Measurements from ENCODE around the gene CCDC110. TPM values are rescaled to one million over a fixed set of nuclear protein-coding genes. Genes with fewer than 3 reads are reported as not detected.

CCDC110 gene
- total and polyA plus RNA-seq, 9 of the 15 experiments (the other 6 are each of a cell fraction or from before 2014, with no cell fraction given): 0.04 to 0.35 (median 0.07) TPM; not detected in 4

DNA sequence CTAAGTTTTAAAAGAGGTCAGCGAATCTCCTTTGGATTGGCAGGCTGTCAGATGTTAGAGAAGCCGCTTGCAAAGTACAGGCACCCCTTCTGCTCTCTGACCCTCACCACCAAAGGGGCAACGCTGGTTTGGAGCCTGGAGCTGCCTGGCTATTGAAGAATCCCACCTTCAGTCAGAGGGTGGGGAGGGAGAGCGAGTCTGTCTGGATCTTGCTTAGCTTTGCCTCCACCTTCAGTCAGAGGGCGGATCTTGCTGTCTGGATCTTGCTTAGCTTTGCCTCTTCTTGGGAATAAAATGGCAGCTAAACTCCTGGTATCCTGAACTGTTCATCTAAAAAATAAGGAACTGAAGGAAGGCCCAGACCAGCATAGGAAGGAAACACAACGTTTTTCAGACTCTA, 7.3 kb downstream of the CCDC110 start (continued):
- no peak for TF ChIP-seq BRF1 (IDR thresholded peaks at IDR 0.05; ENCODE audit: borderline replicate concordance, extremely low read depth, insufficient read length)

DNA sequence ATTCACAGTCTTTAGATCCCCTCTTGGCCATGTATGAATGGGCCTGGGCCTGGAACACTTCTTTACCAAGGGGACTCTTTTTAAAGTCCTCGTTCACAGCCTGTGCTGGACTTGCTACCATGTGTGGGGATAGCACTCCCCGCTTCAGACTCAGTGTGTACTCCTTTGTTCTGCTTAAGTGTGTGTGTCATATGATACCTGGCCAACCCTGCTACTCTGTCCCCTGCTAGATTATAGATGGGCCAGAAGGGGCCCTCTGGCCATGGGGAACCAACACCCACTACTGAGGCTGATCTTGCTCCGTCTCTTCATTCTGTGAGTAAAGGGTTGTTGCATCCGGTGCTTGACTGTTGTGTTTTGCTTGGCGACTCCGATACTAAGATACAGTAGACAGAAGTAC, 8.0 kb downstream of the CCDC110 start:
- H3K9ac ChIP-seq (ENCODE audit: insufficient read depth in 1 of 2, low read depth in 2 of 2, low read length in 2 of 2): no peak overlapping the region
- H3K4me3 ChIP-seq: no peak overlapping the region
- H3K9me3 ChIP-seq (replicated peaks; ENCODE audit: control insufficient read depth, insufficient read depth, low read depth, low read length): 0 out of 2 replicates have a peak, but pooled peaks cover under 1% of the 10 kb centered on the region
- no peak for TF ChIP-seq ZNF282 (CRISPR knock-in tag; IDR thresholded peaks at IDR 0.05)
- TF ChIP-seq, protein P1, sequence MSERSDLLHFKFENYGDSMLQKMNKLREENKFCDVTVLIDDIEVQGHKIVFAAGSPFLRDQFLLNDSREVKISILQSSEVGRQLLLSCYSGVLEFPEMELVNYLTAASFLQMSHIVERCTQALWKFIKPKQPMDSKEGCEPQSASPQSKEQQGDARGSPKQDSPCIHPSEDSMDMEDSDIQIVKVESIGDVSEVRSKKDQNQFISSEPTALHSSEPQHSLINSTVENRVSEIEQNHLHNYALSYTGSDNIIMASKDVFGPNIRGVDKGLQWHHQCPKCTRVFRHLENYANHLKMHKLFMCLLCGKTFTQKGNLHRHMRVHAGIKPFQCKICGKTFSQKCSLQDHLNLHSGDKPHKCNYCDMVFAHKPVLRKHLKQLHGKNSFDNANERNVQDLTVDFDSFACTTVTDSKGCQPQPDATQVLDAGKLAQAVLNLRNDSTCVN (CRISPR knock-in tag; IDR thresholded peaks at IDR 0.05): no peak
- TF ChIP-seq, protein P2, sequence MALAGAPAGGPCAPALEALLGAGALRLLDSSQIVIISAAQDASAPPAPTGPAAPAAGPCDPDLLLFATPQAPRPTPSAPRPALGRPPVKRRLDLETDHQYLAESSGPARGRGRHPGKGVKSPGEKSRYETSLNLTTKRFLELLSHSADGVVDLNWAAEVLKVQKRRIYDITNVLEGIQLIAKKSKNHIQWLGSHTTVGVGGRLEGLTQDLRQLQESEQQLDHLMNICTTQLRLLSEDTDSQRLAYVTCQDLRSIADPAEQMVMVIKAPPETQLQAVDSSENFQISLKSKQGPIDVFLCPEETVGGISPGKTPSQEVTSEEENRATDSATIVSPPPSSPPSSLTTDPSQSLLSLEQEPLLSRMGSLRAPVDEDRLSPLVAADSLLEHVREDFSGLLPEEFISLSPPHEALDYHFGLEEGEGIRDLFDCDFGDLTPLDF (CRISPR knock-in tag; IDR thresholded peaks at IDR 0.05): no peak
- TF ChIP-seq, protein P3, sequence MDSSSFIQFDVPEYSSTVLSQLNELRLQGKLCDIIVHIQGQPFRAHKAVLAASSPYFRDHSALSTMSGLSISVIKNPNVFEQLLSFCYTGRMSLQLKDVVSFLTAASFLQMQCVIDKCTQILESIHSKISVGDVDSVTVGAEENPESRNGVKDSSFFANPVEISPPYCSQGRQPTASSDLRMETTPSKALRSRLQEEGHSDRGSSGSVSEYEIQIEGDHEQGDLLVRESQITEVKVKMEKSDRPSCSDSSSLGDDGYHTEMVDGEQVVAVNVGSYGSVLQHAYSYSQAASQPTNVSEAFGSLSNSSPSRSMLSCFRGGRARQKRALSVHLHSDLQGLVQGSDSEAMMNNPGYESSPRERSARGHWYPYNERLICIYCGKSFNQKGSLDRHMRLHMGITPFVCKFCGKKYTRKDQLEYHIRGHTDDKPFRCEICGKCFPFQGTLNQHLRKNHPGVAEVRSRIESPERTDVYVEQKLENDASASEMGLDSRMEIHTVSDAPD (CRISPR knock-in tag; IDR thresholded peaks at IDR 0.05): no peak
- no peak for TF ChIP-seq SOX6 (IDR thresholded peaks at IDR 0.05)
- no peak for TF ChIP-seq POLR2G (IDR thresholded peaks at IDR 0.05; ENCODE audit: low read depth, low read length)
- no peak for TF ChIP-seq ZNF76 (CRISPR knock-in tag; IDR thresholded peaks at IDR 0.05; ENCODE audit: borderline replicate concordance)
- no peak for TF ChIP-seq HDAC8 (tag; IDR thresholded peaks at IDR 0.05)
- no peak for TF ChIP-seq ILF3 (IDR thresholded peaks at IDR 0.05; ENCODE audit: borderline replicate concordance)
- H3K79me2 ChIP-seq (ENCODE audit: control insufficient read depth, insufficient read depth, low read length): no peaks in the 10 kb centered on the region
- no peaks in the 10 kb centered on the region for H3K36me3 ChIP-seq (ENCODE audit: control insufficient read depth, insufficient read depth, low read length)
- peaks cover 42 to 46% of the 10 kb centered on the region in 2 experiments for H3K27me3 ChIP-seq (ENCODE audit: control insufficient read depth in 2 of 2, insufficient read depth in 2 of 2, low read length in 2 of 2)
- ChIA-PET CTCF (ENCODE audit: low intra/inter-chr PET ratio) (no interaction called here), POLR2A (interaction anchor here (1.3 kb wide), 1 partner anchor 320 kb away, joined by 4 read pairs; the partner anchor contains the start of gene SLC25A4)
- FAIRE-seq (no peak), ATAC-seq (peak; percentile 46; the same call in 2 of the 3 replicates), DNase-seq (ENCODE audit: extremely low read depth in 1 of 4, low spot score in 3 of 4) (no peak)
- H3K4me2 ChIP-seq (ENCODE audit: insufficient read depth, low read length): no peak overlapping the region
- WGBS (ENCODE audit: insufficient coverage, low coverage, missing lambda C conversion rate): 4% methylated on average over 6 of the region's 6 CpGs
- H3K4me1 ChIP-seq (replicated peaks in 1 of 2; ENCODE audit: control insufficient read depth in 2 of 2, insufficient read depth in 2 of 2, low read length in 2 of 2): no peaks in the 10 kb centered on the region
- no peaks in the 10 kb centered on the region for H4K20me1 ChIP-seq (replicated peaks; ENCODE audit: control insufficient read depth, insufficient read depth, low read length)
- H3K27ac ChIP-seq (ENCODE audit: extremely low read depth, low read depth, low read length): no peak overlapping the region
- in situ Hi-C loops (cut with MboI): no loop called here
- no peak overlapping the region for H2AFZ ChIP-seq (ENCODE audit: low read depth, low read length)
- BruUV-seq (replicated peaks): no TSS peak
- intact Hi-C loops (cut with micrococcal nuclease): loop anchor here (5.0 kb wide), 1 partner anchor 574 kb away; no protein-coding TSS in a partner anchor
- H3K9me1 ChIP-seq (ENCODE audit: control insufficient read depth, insufficient read depth, low read length): no peaks in the 10 kb centered on the region

Data from K562 (cell line).